Effector memory CD4-positive, alpha-beta T cell (primary cell): Measurements from ENCODE around the gene KRT8.

Experiments
- DNase-seq, 3 donors: peaks; one replicate each; pipeline ENCODE4 v3.0.0-alpha.2; 2020
- H3K27ac ChIP-seq: 2 replicates; pipeline ENCODE4 v1.7.0; 2013; ENCODE audit warnings: mild to moderate bottlenecking, low read length, moderate library complexity; ENCODE audit not compliant: insufficient read depth, poor library complexity, severe bottlenecking
- H3K27me3 ChIP-seq: replicated peaks from 2 replicates; pipeline ENCODE4 v1.7.0; 2013; ENCODE audit warnings: mild to moderate bottlenecking, low read length; ENCODE audit not compliant: insufficient read depth, control insufficient read depth, poor library complexity, severe bottlenecking
- H3K36me3 ChIP-seq: 2 replicates; pipeline ENCODE4 v1.7.0; 2013; ENCODE audit warnings: mild to moderate bottlenecking, low read length, moderate library complexity; ENCODE audit not compliant: control insufficient read depth, insufficient read depth
- H3K4me1 ChIP-seq: 2 replicates; pipeline ENCODE4 v1.7.0; 2013; ENCODE audit warnings: low read length, mild to moderate bottlenecking; ENCODE audit not compliant: control insufficient read depth, insufficient read depth, poor library complexity, severe bottlenecking
- H3K4me3 ChIP-seq: 2 replicates; pipeline ENCODE4 v1.7.0; 2013; ENCODE audit warnings: low read length, low read depth, mild to moderate bottlenecking; ENCODE audit not compliant: insufficient read depth, poor library complexity, severe bottlenecking
- H3K9me3 ChIP-seq: 2 replicates; pipeline ENCODE4 v1.7.0; 2013; ENCODE audit warnings: mild to moderate bottlenecking, low read length, moderate library complexity; ENCODE audit not compliant: control insufficient read depth

Gene KRT8

GRCh38 chr12:52874573-52875435, 30.1 kb downstream of the KRT8 start:
- Histone ChIP-seq H3K36me3 (no peaks in the 10 kb centered on the region), H3K27ac (no peak overlapping the region), H3K4me3 (peak overlapping the region; percentile 36), H3K27me3 (no peaks in the 10 kb centered on the region), H3K9me3 (no peaks in the 10 kb centered on the region), H3K4me1 (peaks cover 8% of the 10 kb centered on the region)
- DNase-seq, result no peak

- peak; percentile 29 to 60 (median 55) for DNase-seq
- Histone ChIP-seq H3K4me3 (peak overlapping the region; percentile 55), H3K27me3 (no peaks in the 10 kb centered on the region), H3K36me3 (no peaks in the 10 kb centered on the region), H3K4me1 (peaks cover 8% of the 10 kb centered on the region), H3K27ac (no peak overlapping the region), H3K9me3 (no peaks in the 10 kb centered on the region)
These were observed 30.9 kb downstream of the KRT8 start for GRCh38 chr12:52873832-52874572.

GRCh38 chr12:52873513-52873831, 31.4 kb downstream of the KRT8 start:
- DNase-seq, result no peak
- Histone ChIP-seq H3K4me3 (no peak overlapping the region), H3K4me1 (peaks cover 8% of the 10 kb centered on the region), H3K36me3 (no peaks in the 10 kb centered on the region), H3K27me3 (no peaks in the 10 kb centered on the region), H3K27ac (no peak overlapping the region), H3K9me3 (no peaks in the 10 kb centered on the region)

GRCh38 chr12:52872644-52873389, 32.1 kb downstream of the KRT8 start:
- H3K36me3 ChIP-seq, result no peaks in the 10 kb centered on the region
- H3K4me3 ChIP-seq, result no peak overlapping the region
- H3K4me1 ChIP-seq, result peaks cover 8% of the 10 kb centered on the region
- no peaks in the 10 kb centered on the region for H3K9me3 ChIP-seq
- H3K27me3 ChIP-seq, result no peaks in the 10 kb centered on the region
- no peak for DNase-seq
- H3K27ac ChIP-seq, result no peak overlapping the region

GRCh38 chr12:52871291-52872039, 33.4 kb downstream of the KRT8 start:
- no peaks in the 10 kb centered on the region for H3K27me3 ChIP-seq
- no peaks in the 10 kb centered on the region for H3K9me3 ChIP-seq
- no peak for DNase-seq
- no peak overlapping the region for H3K27ac ChIP-seq
- no peak overlapping the region for H3K4me3 ChIP-seq
- no peaks in the 10 kb centered on the region for H3K36me3 ChIP-seq
- H3K4me1 ChIP-seq, result peaks cover 15% of the 10 kb centered on the region

- H3K27me3 ChIP-seq, result no peaks in the 10 kb centered on the region
- H3K36me3 ChIP-seq, result no peaks in the 10 kb centered on the region
- H3K27ac ChIP-seq, result no peak overlapping the region
- H3K9me3 ChIP-seq, result no peaks in the 10 kb centered on the region
- peak; percentile 40 to 56 (median 45) for DNase-seq
- peaks cover 15% of the 10 kb centered on the region for H3K4me1 ChIP-seq
- H3K4me3 ChIP-seq, result no peak overlapping the region
These were observed 34.2 kb downstream of the KRT8 start for GRCh38 chr12:52870361-52871290.

- DNase-seq, result no peak
- H3K36me3 ChIP-seq, result no peaks in the 10 kb centered on the region
- no peaks in the 10 kb centered on the region for H3K27me3 ChIP-seq
- no peaks in the 10 kb centered on the region for H3K9me3 ChIP-seq
- peaks cover 10% of the 10 kb centered on the region for H3K4me1 ChIP-seq
- no peak overlapping the region for H3K27ac ChIP-seq
- H3K4me3 ChIP-seq, result no peak overlapping the region
These were observed 37.2 kb downstream of the KRT8 start for GRCh38 chr12:52867642-52868041.

GRCh38 chr12:52867152-52867551, 37.7 kb downstream of the KRT8 start:
- H3K4me3 ChIP-seq, result no peak overlapping the region
- no peak for DNase-seq
- H3K9me3 ChIP-seq, result no peaks in the 10 kb centered on the region
- no peaks in the 10 kb centered on the region for H3K36me3 ChIP-seq
- no peak overlapping the region for H3K27ac ChIP-seq
- H3K27me3 ChIP-seq, result no peaks in the 10 kb centered on the region
- H3K4me1 ChIP-seq, result peaks cover 10% of the 10 kb centered on the region
